Stimulated activated CD4-positive, alpha-beta T cell treated with anti-CD3 and anti-CD28 coated beads, Interleukin-4, amount 100 ng/mL, for 1 hour (primary cell): ENCODE results near the gene LIFR.

Experiments used
- DNase-seq: peaks from one replicate; pipeline ENCODE4 v3.0.0-alpha.2; 2020

Gene LIFR

GRCh38 chr5:38506302-38506701 is 50.1 kb downstream of the LIFR start:
- no peak for DNase-seq

- DNase-seq, result no peak
Measured at GRCh38 chr5:38500573-38501260, 55.7 kb downstream of the LIFR start.

GRCh38 chr5:38497946-38498345 is 58.5 kb downstream of the LIFR start:
- no peak for DNase-seq

- no peak for DNase-seq
Measured at GRCh38 chr5:38494763-38495162, 61.7 kb downstream of the LIFR start.

- DNase-seq, result no peak
Measured at GRCh38 chr5:38494175-38494574, 62.3 kb downstream of the LIFR start.

GRCh38 chr5:38483805-38484398 is 72.5 kb downstream of the LIFR start:
- no peak for DNase-seq

GRCh38 chr5:38479315-38479904 is 77.0 kb downstream of the LIFR start:
- no peak for DNase-seq

GRCh38 chr5:38478878-38479277 is 77.6 kb downstream of the LIFR start:
- no peak for DNase-seq

- DNase-seq, result no peak
Measured at GRCh38 chr5:38478166-38478565, 78.3 kb downstream of the LIFR start.

- no peak for DNase-seq
Measured at GRCh38 chr5:38473008-38473407, 83.4 kb downstream of the LIFR start.

- DNase-seq, result no peak
Measured at GRCh38 chr5:38472541-38472940, 83.9 kb downstream of the LIFR start.

GRCh38 chr5:38471709-38472108 is 84.7 kb downstream of the LIFR start:
- no peak for DNase-seq

GRCh38 chr5:38469707-38470267 is 86.7 kb downstream of the LIFR start:
- DNase-seq, result no peak

- DNase-seq, result no peak
Measured at GRCh38 chr5:38468978-38469706, 87.3 kb downstream of the LIFR start.

GRCh38 chr5:38468202-38468673 is 88.2 kb downstream of the LIFR start:
- DNase-seq, result no peak

GRCh38 chr5:38467353-38468040 is 88.9 kb downstream of the LIFR start:
- DNase-seq, result no peak

GRCh38 chr5:38466424-38467189 is 89.8 kb downstream of the LIFR start:
- DNase-seq, result no peak

- DNase-seq, result no peak
Measured at GRCh38 chr5:38465702-38466423, 90.6 kb downstream of the LIFR start.

- DNase-seq, result no peak
Measured at GRCh38 chr5:38465061-38465460, 91.4 kb downstream of the LIFR start.

- no peak for DNase-seq
Measured at GRCh38 chr5:38463634-38464521, 92.6 kb downstream of the LIFR start.
